ENCODE results near the gene RPAIN. TPM values are rescaled to one million over a fixed set of nuclear protein-coding genes. Genes with fewer than 3 reads are reported as not detected.

The RPAIN gene
- polyA plus RNA-seq, 3 donors = 63.7 to 91.1 (median 89.8) TPM

GRCh38 chr17:5467416-5467815 lies 47.4 kb downstream of the RPAIN start:
- no peak for DNase-seq

DNA sequence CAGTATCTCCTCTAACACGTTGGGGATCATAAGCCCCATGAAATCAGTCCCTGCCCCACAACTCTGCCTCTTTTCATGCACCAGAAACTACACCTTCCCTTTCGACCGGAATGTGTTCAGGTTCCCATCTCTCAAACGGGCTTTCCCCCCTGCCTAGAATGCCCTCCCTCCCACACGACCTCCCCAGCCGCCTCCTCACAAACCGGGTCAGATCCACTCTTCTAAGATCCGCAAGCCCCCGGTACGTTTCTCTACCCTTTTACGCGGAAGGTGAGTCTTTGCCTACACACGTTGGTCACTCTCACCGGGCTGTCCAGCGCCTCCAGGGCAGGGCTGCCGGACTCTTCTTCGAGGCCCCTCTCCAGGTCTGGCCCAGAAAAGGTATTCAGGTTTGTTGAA lies 48.1 kb downstream of the RPAIN start:
- no peak for DNase-seq

DNA sequence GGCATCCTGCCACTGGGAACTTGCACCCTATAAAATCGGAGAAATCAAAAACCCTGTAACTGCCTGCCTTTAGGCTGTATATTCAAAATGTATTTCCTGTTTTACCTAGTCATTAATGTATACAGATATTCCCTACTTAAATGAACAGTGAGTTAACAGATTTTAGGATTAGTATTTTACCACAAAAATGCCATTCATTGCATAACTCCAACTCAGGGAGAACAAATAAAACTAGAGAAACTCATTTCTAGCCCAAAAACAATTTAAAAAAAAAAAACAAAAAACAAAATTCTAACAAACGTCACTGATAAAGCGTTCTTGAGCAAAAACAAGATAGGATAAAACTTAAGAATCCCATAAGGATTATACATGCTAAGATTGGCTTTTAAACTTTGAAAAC lies 52.5 kb downstream of the RPAIN start:
- DNase-seq = no peak

- no peak for DNase-seq
Measured at GRCh38 chr17:5473906-5474305, 53.9 kb downstream of the RPAIN start.

- no peak for DNase-seq
Measured at GRCh38 chr17:5478992-5479391, 59.0 kb downstream of the RPAIN start.

GRCh38 chr17:5480962-5481361 lies 61.0 kb downstream of the RPAIN start:
- no peak for DNase-seq

DNA sequence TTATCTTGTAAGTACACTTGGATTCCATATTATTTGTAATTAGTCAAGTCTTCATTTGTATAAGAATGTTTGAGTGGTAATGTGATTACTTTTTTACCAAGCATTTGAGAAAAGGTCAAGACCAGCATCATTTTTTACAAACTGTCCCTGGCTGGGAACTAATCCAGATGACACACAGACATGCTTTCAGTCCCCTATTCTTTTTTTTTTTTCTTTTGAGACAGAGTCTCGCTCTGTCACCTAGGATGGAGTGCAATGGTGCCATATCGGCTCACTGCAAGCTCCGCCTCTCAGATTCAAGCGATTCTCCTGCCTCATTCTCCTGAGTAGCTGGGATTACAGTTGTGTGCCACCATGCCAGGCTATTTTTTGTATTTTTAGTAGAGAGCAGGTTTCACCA lies 61.5 kb downstream of the RPAIN start:
- no peak for DNase-seq

Other genes starting within 250 kb of the RPAIN start
- 10 to 100 TPM; 18.7 to 27.6 (median 26.2) TPM for gene ZNF594, start 228.3 kb upstream of the RPAIN start, polyA plus RNA-seq (ENCODE audit: insufficient read length in 3 of 3)
- gene SCIMP, start 185.3 kb upstream of the RPAIN start, polyA plus RNA-seq (ENCODE audit: insufficient read length in 3 of 3) = 1 to 10 TPM in 2 of 3 donors, under 1 TPM in 1; 0.91 to 2.2 (median 1.4) TPM
- 10 to 100 TPM; 58.9 to 68.4 (median 59.0) TPM for gene RABEP1, start 137.9 kb upstream of the RPAIN start, polyA plus RNA-seq (ENCODE audit: insufficient read length in 3 of 3)
- 10 to 100 TPM; 65.0 to 80.9 (median 77.2) TPM for gene NUP88, start 520 bp upstream of the RPAIN start, polyA plus RNA-seq (ENCODE audit: insufficient read length in 3 of 3)
- gene C1QBP, start 19.0 kb downstream of the RPAIN start, polyA plus RNA-seq (ENCODE audit: insufficient read length in 3 of 3) = 100 to 1,000 TPM; 135 to 161 (median 156) TPM
- gene DHX33, start 48.8 kb downstream of the RPAIN start, polyA plus RNA-seq (ENCODE audit: insufficient read length in 3 of 3) = 10 to 100 TPM; 15.9 to 22.4 (median 21.1) TPM
- 10 to 100 TPM; 78.8 to 83.0 (median 82.2) TPM for gene DERL2, start 66.0 kb downstream of the RPAIN start, polyA plus RNA-seq (ENCODE audit: insufficient read length in 3 of 3)
- 10 to 100 TPM; 35.1 to 46.6 (median 44.2) TPM for gene MIS12, start 66.4 kb downstream of the RPAIN start, polyA plus RNA-seq (ENCODE audit: insufficient read length in 3 of 3)
- 10 to 100 TPM; 45.1 to 67.0 (median 51.7) TPM for gene NLRP1, start 164.3 kb downstream of the RPAIN start, polyA plus RNA-seq (ENCODE audit: insufficient read length in 3 of 3)

All from renal pelvis (tissue), 4 donors.